ENCODE results near the gene ZNF69. TPM values are rescaled to one million over a fixed set of nuclear protein-coding genes. Genes with fewer than 3 reads are reported as not detected.
"Not testable (repeated sequence)": the region's sequence is repeated elsewhere in the genome, so short reads cannot be mapped to it uniquely, and the experiment has no call there.

The ZNF69 gene
- total and polyA plus RNA-seq, 9 donors: 7.5 to 25.5 (median 13.6) TPM

- Histone ChIP-seq H3K27ac (no peak overlapping the region), H3K4me1 (ENCODE audit: insufficient read depth) (no peaks in the 10 kb centered on the region), H3K27me3 (no peaks in the 10 kb centered on the region), H3K9me3 (peaks cover 9 to 79% of the 10 kb centered on the region in 2 donors), H3K4me3 (no peak overlapping the region), H3K36me3 (no peaks in the 10 kb centered on the region)
- WGBS, 3 donors: 97 to 99% (median 98%) methylated on average over 4 of the region's 4 CpGs
- DNase-seq: no peak
- TF ChIP-seq EP300 (IDR thresholded peaks at IDR 0.05) (no peak), CTCF (IDR thresholded peaks at IDR 0.05) (no peak), POLR2A (IDR thresholded peaks at IDR 0.05) (no peak)
- intact Hi-C loops (cut with DNase I): no loop called here
Observed at GRCh38 chr19:11944656-11945055, 57.1 kb downstream of the ZNF69 start.

- no peak for TF ChIP-seq POLR2A (IDR thresholded peaks at IDR 0.05)
- no peak for TF ChIP-seq CTCF (IDR thresholded peaks at IDR 0.05)
- TF ChIP-seq EP300 (IDR thresholded peaks at IDR 0.05): no peak
- H3K4me3 ChIP-seq: no peak overlapping the region
- no peak for DNase-seq
- H3K36me3 ChIP-seq: no peaks in the 10 kb centered on the region
- H3K4me1 ChIP-seq (ENCODE audit: insufficient read depth): no peaks in the 10 kb centered on the region
- peaks cover 5 to 86% of the 10 kb centered on the region in 2 donors for H3K9me3 ChIP-seq
- 92 to 97% (median 95%) methylated on average over 3 of the region's 3 CpGs for WGBS, 3 donors
- H3K27me3 ChIP-seq: no peaks in the 10 kb centered on the region
- intact Hi-C loops (cut with DNase I): no loop called here
- no peak overlapping the region for H3K27ac ChIP-seq
Observed at GRCh38 chr19:11948646-11949045, 61.1 kb downstream of the ZNF69 start.

- TF ChIP-seq EP300 (IDR thresholded peaks at IDR 0.05) (no peak), CTCF (IDR thresholded peaks at IDR 0.05) (no peak), POLR2A (IDR thresholded peaks at IDR 0.05) (no peak)
- no peaks in the 10 kb centered on the region for H3K36me3 ChIP-seq
Observed at GRCh38 chr19:11949201-11949600, 61.6 kb downstream of the ZNF69 start.

GRCh38 chr19:11949614-11950080 lies 62.1 kb downstream of the ZNF69 start:
- H3K36me3 ChIP-seq; H3K4me3 ChIP-seq; DNase-seq; intact Hi-C loops (cut with DNase I); H3K27ac ChIP-seq; H3K4me1 ChIP-seq (ENCODE audit: insufficient read depth); H3K27me3 ChIP-seq: not testable (repeated sequence)
- H3K9me3 ChIP-seq: peaks cover 5 to 77% of the 10 kb centered on the region in 2 donors
- 96 to 100% (median 98%) methylated on average over 4 of the region's 4 CpGs for WGBS, 3 donors

More at GRCh38 chr19:11949201-11949600, 61.6 kb downstream of the ZNF69 start:
- no peak for DNase-seq
- Histone ChIP-seq H3K9me3 (peaks cover 5 to 82% of the 10 kb centered on the region in 2 donors), H3K27ac (no peak overlapping the region), H3K27me3 (no peaks in the 10 kb centered on the region), H3K4me3 (no peak overlapping the region), H3K4me1 (ENCODE audit: insufficient read depth) (no peaks in the 10 kb centered on the region)
- WGBS, 3 donors: 97 to 99% (median 98%) methylated on average over 4 of the region's 4 CpGs
- intact Hi-C loops (cut with DNase I): no loop called here

DNA sequence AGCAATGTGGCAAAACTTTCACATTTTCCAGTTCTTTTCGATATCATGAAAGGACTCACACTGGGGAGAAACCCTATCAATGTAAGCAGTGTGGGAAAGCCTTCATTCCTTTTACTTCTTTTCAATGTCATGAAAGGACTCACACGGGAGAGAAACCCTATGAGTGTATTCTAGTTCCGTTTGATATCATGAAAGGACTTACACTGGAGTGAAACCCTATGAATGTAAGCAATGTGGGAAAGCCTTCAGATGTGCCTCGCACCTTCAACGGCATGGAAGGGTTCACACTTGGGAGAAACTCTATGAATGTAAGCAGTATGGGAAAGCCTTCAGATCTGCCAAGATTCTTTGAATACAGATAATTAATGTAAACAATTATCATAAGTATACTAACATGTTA lies 62.7 kb downstream of the ZNF69 start:
- Histone ChIP-seq H3K27me3 (no peaks in the 10 kb centered on the region), H3K9me3 (peaks cover 5 to 71% of the 10 kb centered on the region in 2 donors), H3K4me1 (ENCODE audit: insufficient read depth) (no peaks in the 10 kb centered on the region), H3K36me3 (no peaks in the 10 kb centered on the region), H3K4me3 (no peak overlapping the region), H3K27ac (no peak overlapping the region)
- WGBS, 3 donors: 97 to 99% (median 98%) methylated on average over 5 of the region's 5 CpGs
- TF ChIP-seq POLR2A (IDR thresholded peaks at IDR 0.05) (no peak), CTCF (IDR thresholded peaks at IDR 0.05) (no peak), EP300 (IDR thresholded peaks at IDR 0.05) (no peak)
- intact Hi-C loops (cut with DNase I): no loop called here
- DNase-seq: no peak

Other genes starting within 250 kb of the ZNF69 start
- gene ZNF823, start 148.8 kb upstream of the ZNF69 start, total RNA-seq: 10 to 100 TPM in 1 of 7 donors, 1 to 10 TPM in 6; 4.9 to 12.1 (median 8.6) TPM
- gene ZNF823, start 148.8 kb upstream of the ZNF69 start, polyA plus RNA-seq: 1 to 10 TPM; 3.8 to 5.9 TPM
- gene ZNF441, start 120.8 kb upstream of the ZNF69 start, total RNA-seq: 10 to 100 TPM in 6 of 7 donors, 1 to 10 TPM in 1; 8.3 to 26.7 (median 14.8) TPM
- gene ZNF441, start 120.8 kb upstream of the ZNF69 start, polyA plus RNA-seq: 1 to 10 TPM; 6.5 to 7.0 TPM
- gene ZNF491, start 89.3 kb upstream of the ZNF69 start, total RNA-seq: 1 to 10 TPM; 2.2 to 6.5 (median 4.5) TPM
- 1 to 10 TPM; 2.9 to 3.4 TPM for gene ZNF491, start 89.3 kb upstream of the ZNF69 start, polyA plus RNA-seq
- gene ZNF440, start 73.5 kb upstream of the ZNF69 start, total RNA-seq: 10 to 100 TPM in 5 of 7 donors, 1 to 10 TPM in 2; 6.6 to 21.6 (median 12.1) TPM
- gene ZNF440, start 73.5 kb upstream of the ZNF69 start, polyA plus RNA-seq: 1 to 10 TPM; 3.0 to 5.0 TPM
- 10 to 100 TPM in 6 of 7 donors, 1 to 10 TPM in 1; 7.1 to 14.6 (median 11.2) TPM for gene ZNF439, start 39.1 kb upstream of the ZNF69 start, total RNA-seq
- gene ZNF439, start 39.1 kb upstream of the ZNF69 start, polyA plus RNA-seq: 1 to 10 TPM; 6.6 to 7.2 TPM
- gene ZNF700, start 37.3 kb downstream of the ZNF69 start, total RNA-seq: 10 to 100 TPM in 6 of 7 donors, 1 to 10 TPM in 1; 8.6 to 22.3 (median 14.0) TPM
- gene ZNF700, start 37.3 kb downstream of the ZNF69 start, polyA plus RNA-seq: 1 to 10 TPM; 6.7 to 7.6 TPM
- gene ZNF763, start 77.3 kb downstream of the ZNF69 start, total RNA-seq: 10 to 100 TPM in 1 of 7 donors, 1 to 10 TPM in 6; 4.1 to 18.8 (median 8.3) TPM
- gene ZNF763, start 77.3 kb downstream of the ZNF69 start, polyA plus RNA-seq: 1 to 10 TPM; 4.3 to 7.0 TPM
- 10 to 100 TPM in 2 of 7 donors, 1 to 10 TPM in 5; 4.1 to 17.4 (median 6.8) TPM for gene ZNF433, start 147.9 kb downstream of the ZNF69 start, total RNA-seq
- gene ZNF433, start 147.9 kb downstream of the ZNF69 start, polyA plus RNA-seq: 1 to 10 TPM; 4.5 to 4.6 TPM
- under 1 TPM in 6 of 7 donors, not detected in 1; 0.17 to 0.62 (median 0.27) TPM for gene ZNF878, start 165.2 kb downstream of the ZNF69 start, total RNA-seq
- gene ZNF878, start 165.2 kb downstream of the ZNF69 start, polyA plus RNA-seq: under 1 TPM in 1 of 2 donors, not detected in 1; 0.08 TPM
- 10 to 100 TPM; 14.5 to 39.1 (median 16.8) TPM for gene ZNF844, start 176.9 kb downstream of the ZNF69 start, total RNA-seq
- 10 to 100 TPM in 1 of 2 donors, 1 to 10 TPM in 1; 8.7 to 17.9 TPM for gene ZNF844, start 176.9 kb downstream of the ZNF69 start, polyA plus RNA-seq